Liver (tissue), 3 donors: ENCODE measurements around the gene KRTAP5-1.

Experiments
- GABPA ChIP-seq, 2 donors: IDR thresholded peaks in 1 of 2; conservative IDR thresholded peaks in 1 of 2; 2 replicates each; pipeline ENCODE4 v1.6.1; 2016; ENCODE audit warnings: antibody characterized with exemption in 2 of 2, mild to moderate bottlenecking in 1 of 2, moderate library complexity in 1 of 2
- HNF4G ChIP-seq: IDR thresholded peaks from 2 replicates; pipeline ENCODE4 v1.6.1; 2016; ENCODE audit warnings: antibody characterized with exemption
- RAD21 ChIP-seq, 2 donors: IDR thresholded peaks; 2 replicates each; pipeline ENCODE4 v1.6.1; 2016; ENCODE audit warnings: antibody characterized with exemption in 2 of 2, mild to moderate bottlenecking in 2 of 2
- TF ChIP-seq, protein P1 (sequence below): fragments of 150-350 bp; IDR thresholded peaks from 2 replicates; pipeline ENCODE4 v1.5.1; 2017; ENCODE audit warnings: improper control_type of control experiment, low read depth, low read length; ENCODE audit not compliant: missing input control
- TF ChIP-seq, protein P2 (sequence below): IDR thresholded peaks from 2 replicates; pipeline ENCODE4 v1.6.1; 2016; ENCODE audit warnings: antibody characterized with exemption
- TF ChIP-seq, protein P3 (sequence below): IDR thresholded peaks from 2 replicates; pipeline ENCODE4 v1.6.1; 2016; ENCODE audit warnings: antibody characterized with exemption
- TF ChIP-seq, protein P4 (sequence below): IDR thresholded peaks from 2 replicates; pipeline ENCODE4 v1.6.1; 2016; ENCODE audit warnings: antibody characterized with exemption, mild to moderate bottlenecking
- donor health status: healthy.
- donor health status: healthy.

DNA sequence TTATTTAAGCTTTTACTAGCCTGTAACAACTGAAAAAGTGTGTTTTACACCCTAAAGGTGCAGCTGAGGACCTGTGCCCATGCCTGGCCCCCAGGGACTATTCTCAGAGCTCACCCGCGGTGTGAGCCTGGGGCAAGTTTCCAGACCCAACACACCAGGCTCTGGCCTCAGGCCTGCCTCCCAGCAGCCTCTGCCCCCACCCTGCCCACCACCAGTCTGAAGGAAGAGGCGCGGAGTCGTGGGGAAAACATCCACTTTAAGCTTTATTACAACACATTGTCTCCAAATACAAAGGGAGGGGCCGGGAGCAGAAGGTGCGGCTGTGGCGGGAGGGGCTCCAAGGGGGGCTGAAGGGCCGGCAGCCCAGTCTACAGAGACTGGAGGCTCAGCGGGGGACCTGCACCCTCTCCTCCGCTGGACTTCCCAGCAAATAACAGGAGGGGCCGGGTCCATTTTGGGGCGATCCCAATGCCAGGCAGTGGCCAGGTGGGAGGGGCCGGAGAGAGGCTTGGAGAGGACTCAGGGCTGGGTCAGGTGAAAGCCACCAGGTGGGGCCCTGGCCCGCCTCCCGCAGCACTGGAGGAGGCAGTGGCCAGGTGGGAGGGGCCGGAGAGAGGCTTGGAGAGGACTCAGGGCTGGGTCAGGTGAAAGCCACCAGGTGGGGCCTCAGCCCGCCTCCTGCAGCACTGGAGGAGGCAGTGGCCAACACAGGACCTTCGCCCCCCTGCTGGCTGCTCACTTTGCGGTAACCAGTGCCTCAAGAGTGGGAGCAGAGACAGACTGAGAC, 31.1 kb downstream of the KRTAP5-1 start:
- TF ChIP-seq RAD21 (IDR thresholded peaks at IDR 0.05) (no peak), HNF4G (no peak), GABPA (IDR thresholded peaks at IDR 0.05 in 1 of 2, conservative IDR thresholded peaks at IDR 0.05 in 1 of 2) (no peak)
- TF ChIP-seq, protein P1, sequence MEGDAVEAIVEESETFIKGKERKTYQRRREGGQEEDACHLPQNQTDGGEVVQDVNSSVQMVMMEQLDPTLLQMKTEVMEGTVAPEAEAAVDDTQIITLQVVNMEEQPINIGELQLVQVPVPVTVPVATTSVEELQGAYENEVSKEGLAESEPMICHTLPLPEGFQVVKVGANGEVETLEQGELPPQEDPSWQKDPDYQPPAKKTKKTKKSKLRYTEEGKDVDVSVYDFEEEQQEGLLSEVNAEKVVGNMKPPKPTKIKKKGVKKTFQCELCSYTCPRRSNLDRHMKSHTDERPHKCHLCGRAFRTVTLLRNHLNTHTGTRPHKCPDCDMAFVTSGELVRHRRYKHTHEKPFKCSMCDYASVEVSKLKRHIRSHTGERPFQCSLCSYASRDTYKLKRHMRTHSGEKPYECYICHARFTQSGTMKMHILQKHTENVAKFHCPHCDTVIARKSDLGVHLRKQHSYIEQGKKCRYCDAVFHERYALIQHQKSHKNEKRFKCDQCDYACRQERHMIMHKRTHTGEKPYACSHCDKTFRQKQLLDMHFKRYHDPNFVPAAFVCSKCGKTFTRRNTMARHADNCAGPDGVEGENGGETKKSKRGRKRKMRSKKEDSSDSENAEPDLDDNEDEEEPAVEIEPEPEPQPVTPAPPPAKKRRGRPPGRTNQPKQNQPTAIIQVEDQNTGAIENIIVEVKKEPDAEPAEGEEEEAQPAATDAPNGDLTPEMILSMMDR: no peak
- TF ChIP-seq, protein P2, sequence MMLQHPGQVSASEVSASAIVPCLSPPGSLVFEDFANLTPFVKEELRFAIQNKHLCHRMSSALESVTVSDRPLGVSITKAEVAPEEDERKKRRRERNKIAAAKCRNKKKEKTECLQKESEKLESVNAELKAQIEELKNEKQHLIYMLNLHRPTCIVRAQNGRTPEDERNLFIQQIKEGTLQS: no peak
- TF ChIP-seq, protein P3, sequence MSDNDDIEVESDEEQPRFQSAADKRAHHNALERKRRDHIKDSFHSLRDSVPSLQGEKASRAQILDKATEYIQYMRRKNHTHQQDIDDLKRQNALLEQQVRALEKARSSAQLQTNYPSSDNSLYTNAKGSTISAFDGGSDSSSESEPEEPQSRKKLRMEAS: no peak
- TF ChIP-seq, protein P4, sequence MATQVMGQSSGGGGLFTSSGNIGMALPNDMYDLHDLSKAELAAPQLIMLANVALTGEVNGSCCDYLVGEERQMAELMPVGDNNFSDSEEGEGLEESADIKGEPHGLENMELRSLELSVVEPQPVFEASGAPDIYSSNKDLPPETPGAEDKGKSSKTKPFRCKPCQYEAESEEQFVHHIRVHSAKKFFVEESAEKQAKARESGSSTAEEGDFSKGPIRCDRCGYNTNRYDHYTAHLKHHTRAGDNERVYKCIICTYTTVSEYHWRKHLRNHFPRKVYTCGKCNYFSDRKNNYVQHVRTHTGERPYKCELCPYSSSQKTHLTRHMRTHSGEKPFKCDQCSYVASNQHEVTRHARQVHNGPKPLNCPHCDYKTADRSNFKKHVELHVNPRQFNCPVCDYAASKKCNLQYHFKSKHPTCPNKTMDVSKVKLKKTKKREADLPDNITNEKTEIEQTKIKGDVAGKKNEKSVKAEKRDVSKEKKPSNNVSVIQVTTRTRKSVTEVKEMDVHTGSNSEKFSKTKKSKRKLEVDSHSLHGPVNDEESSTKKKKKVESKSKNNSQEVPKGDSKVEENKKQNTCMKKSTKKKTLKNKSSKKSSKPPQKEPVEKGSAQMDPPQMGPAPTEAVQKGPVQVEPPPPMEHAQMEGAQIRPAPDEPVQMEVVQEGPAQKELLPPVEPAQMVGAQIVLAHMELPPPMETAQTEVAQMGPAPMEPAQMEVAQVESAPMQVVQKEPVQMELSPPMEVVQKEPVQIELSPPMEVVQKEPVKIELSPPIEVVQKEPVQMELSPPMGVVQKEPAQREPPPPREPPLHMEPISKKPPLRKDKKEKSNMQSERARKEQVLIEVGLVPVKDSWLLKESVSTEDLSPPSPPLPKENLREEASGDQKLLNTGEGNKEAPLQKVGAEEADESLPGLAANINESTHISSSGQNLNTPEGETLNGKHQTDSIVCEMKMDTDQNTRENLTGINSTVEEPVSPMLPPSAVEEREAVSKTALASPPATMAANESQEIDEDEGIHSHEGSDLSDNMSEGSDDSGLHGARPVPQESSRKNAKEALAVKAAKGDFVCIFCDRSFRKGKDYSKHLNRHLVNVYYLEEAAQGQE: no peak
